Heart right ventricle (tissue), 16 donors: ENCODE results near the gene GALM. TPM values are rescaled to one million over a fixed set of nuclear protein-coding genes. Genes with fewer than 3 reads are reported as not detected.

ENCODE experiments used
- ATAC-seq, 8 donors: fragments of 200-7000 bp; cut with Tn5 transposase; one replicate each; pipeline ENCODE4 v1.9.1; 2020; ENCODE audit warnings: mild to moderate bottlenecking in 8 of 8, moderate library complexity in 8 of 8, moderate number of reproducible peaks in 1 of 8
- DNase-seq, 2 donors: peaks; one replicate each; pipeline ENCODE4 v3.0.0-alpha.2; 2020
- H3K27ac ChIP-seq, 10 donors: fragments of 200-600 bp; sonication (generic) in 2 of 10; one replicate each; pipeline versions ENCODE4 v1.5.0 to v1.8.0; 2020 to 2022; ENCODE audit warnings: mild to moderate bottlenecking in 3 of 10
- H3K27me3 ChIP-seq, 7 donors: fragments of 200-600 bp; one replicate each; pipeline ENCODE4 v1.8.0; 2021 to 2022; ENCODE audit warnings: mild to moderate bottlenecking in 2 of 7
- H3K36me3 ChIP-seq, 9 donors: fragments of 200-600 bp; sonication (generic) in 1 of 9; one replicate each; pipeline versions ENCODE4 v1.5.0 to v1.8.0; 2020 to 2022; ENCODE audit warnings: mild to moderate bottlenecking in 2 of 9
- H3K4me1 ChIP-seq, 9 donors: fragments of 200-600 bp; sonication (generic) in 1 of 9; one replicate each; pipeline versions ENCODE4 v1.5.0 to v1.8.0; 2020 to 2022; ENCODE audit warnings: mild to moderate bottlenecking in 4 of 9
- H3K4me3 ChIP-seq, 10 donors: fragments of 200-600 bp; sonication (generic) in 2 of 10; one replicate each; pipeline versions ENCODE4 v1.5.0 to v1.8.0; 2020 to 2022; ENCODE audit warnings: mild to moderate bottlenecking in 7 of 10, moderate library complexity in 2 of 10
- H3K9me3 ChIP-seq, 11 donors: fragments of 200-600 bp in 10 of 11; sonication (generic) in 2 of 11; one replicate each; pipeline versions ENCODE4 v1.5.0 to v1.8.0; 2013 to 2022; ENCODE audit warnings: mild to moderate bottlenecking in 2 of 11, control low read depth in 1 of 11, moderate library complexity in 1 of 11
- WGBS, 2 donors: extraction: QIAGEN DNeasy Blood & Tissue Kit; methylation state at CpG; one replicate each; pipeline ENCODE4 v1.1.7; 2013; ENCODE audit warnings: inconsistent platforms in 1 of 2; 5-methylcytosine and 5-hydroxymethylcytosine counted together
- intact Hi-C, 10 donors: fragments of 100-400 bp; cut with DNase I; formaldehyde crosslinking; loops; one replicate each; pipeline versions ENCODE4 v1.11.1 to v1.14.2; 2022
- polyA plus RNA-seq, 2 donors: library from polyadenylated mRNA; stranded (reverse); fragments of 200-250 nt; gene quantifications; one replicate each; pipeline ENCODE4 v1.2.3, GENCODE V29; 2013
- total RNA-seq, 10 donors: library from RNA; stranded (reverse); fragmentation: NEBNext Ultra II Directional in 3 of 10; extraction: Animal tissue kit (Norgen Biotek cat#: 25700) in 3 of 10; gene quantifications; one replicate each; pipeline versions ENCODE4 v1.2.1 to v1.2.4, GENCODE V29; 2021 to 2023
- TF ChIP-seq, protein P1 (sequence below), 9 donors: fragments of 200-600 bp; sonication (generic) in 2 of 9; IDR thresholded peaks; one replicate each; pipeline versions ENCODE4 v1.5.0 to v1.8.0; 2021 to 2022; ENCODE audit warnings: antibody characterized with exemption in 9 of 9, mild to moderate bottlenecking in 5 of 9, moderate library complexity in 1 of 9
- donor health status: Arrhythmogenic right ventricular cardiomyopathy.
- donor health status: ischemic (EF 13 %, LVEDD 7.1; RV severe dilation, severe dysfunction).
- donor health status: healthy with polysubstance abuse.
- donor health status: DM: no; HTN: yes; CAD: no.
- donor health status: DM: no; HTN: no; CAD: no.
- donor health status: ischemic (EF 25% LVEDD 6.9; RV normal size, moderate dysfunction).
- donor health status: ischemic (EF 25% LVEDD 5.7; RV mildly dilated, moderate dysfunction).
- donor health status: healthy.
- donor health status: DM: yes; HTN: yes; CAD: no.
- donor health status: Ischemic cardiomyopathy.
- donor health status: ischemic (EF 35%, LVEDD 5.7; RV mildly dilated, moderate dysfunction).
- donor health status: nonischemic (EF 11% LVEDD 7.7; RV severe dilation, severe dysfunction).
- donor health status: DM: yes; HTN: yes; CAD: no.
- donor health status: PGD.
- donor health status: ischemic (EF 29% LVEDD 5.4; RV normal size, mild dysfunction).
- donor health status: nonischemic (EF 23%, LVEDD 6.1; RV moderate dilation, normal function).

GALM gene
- total and polyA plus RNA-seq, 12 donors = 6.5 to 18.6 (median 11.0) TPM

DNA sequence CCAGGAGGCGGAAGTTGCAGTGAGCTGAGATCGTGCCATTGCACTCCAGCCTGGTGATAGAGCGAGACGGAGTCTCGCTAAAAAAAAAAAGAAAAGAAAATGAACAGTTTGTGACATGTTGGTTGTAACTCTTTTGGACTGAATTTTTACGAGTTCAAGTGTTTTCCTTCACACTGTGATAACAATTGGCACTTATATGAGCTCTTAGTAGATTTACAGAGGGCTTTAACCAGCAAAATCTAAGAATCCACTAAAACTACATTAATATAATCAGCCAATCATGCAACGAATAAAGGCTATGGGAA is 110.0 kb downstream of the GALM start:
- no peak for DNase-seq
- Histone ChIP-seq H3K9me3 (no peaks in the 10 kb centered on the region), H3K27me3 (peaks cover 0 to 9% (median 0%) of the 10 kb centered on the region in 7 donors), H3K4me1 (peaks cover 2 to 15% (median 9%) of the 10 kb centered on the region in 9 donors), H3K27ac (no peak overlapping the region), H3K4me3 (no peak overlapping the region), H3K36me3 (peaks cover 0 to 14% (median 4%) of the 10 kb centered on the region in 9 donors)
- intact Hi-C loops = no loop called here
- TF ChIP-seq, protein P1, sequence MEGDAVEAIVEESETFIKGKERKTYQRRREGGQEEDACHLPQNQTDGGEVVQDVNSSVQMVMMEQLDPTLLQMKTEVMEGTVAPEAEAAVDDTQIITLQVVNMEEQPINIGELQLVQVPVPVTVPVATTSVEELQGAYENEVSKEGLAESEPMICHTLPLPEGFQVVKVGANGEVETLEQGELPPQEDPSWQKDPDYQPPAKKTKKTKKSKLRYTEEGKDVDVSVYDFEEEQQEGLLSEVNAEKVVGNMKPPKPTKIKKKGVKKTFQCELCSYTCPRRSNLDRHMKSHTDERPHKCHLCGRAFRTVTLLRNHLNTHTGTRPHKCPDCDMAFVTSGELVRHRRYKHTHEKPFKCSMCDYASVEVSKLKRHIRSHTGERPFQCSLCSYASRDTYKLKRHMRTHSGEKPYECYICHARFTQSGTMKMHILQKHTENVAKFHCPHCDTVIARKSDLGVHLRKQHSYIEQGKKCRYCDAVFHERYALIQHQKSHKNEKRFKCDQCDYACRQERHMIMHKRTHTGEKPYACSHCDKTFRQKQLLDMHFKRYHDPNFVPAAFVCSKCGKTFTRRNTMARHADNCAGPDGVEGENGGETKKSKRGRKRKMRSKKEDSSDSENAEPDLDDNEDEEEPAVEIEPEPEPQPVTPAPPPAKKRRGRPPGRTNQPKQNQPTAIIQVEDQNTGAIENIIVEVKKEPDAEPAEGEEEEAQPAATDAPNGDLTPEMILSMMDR (IDR thresholded peaks at IDR 0.05) = no peak
- 76 to 80% methylated on average over 7 of the region's 7 CpGs for WGBS, 2 donors
- no peak for ATAC-seq

DNA sequence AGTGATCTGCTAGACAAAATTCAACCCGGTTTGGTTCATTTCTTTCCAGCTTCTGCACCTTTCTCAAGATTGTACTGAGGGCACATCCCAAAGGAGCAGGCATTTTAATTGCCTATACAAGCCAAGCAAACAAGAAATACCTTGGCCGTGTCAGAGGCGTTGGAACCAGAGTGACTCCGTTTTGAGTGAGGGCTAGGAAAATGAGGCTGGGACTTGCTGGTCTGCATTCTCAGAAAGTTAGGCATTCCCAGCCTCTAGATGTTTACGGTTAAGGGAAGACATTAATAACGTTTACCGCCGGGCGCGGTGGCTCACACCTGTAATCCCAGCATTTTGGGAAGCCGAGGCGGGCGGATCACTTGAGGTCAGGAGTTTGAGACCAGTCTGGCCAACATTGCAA is 110.6 kb downstream of the GALM start:
- no peak overlapping the region for H3K27ac ChIP-seq
- peaks cover 0 to 20% (median 6%) of the 10 kb centered on the region in 9 donors for H3K36me3 ChIP-seq
- H3K27me3 ChIP-seq = peaks cover 0 to 9% (median 0%) of the 10 kb centered on the region in 7 donors
- TF ChIP-seq, protein P1 (IDR thresholded peaks at IDR 0.05) = no peak
- ATAC-seq (no peak), DNase-seq (no peak)
- no peaks in the 10 kb centered on the region for H3K9me3 ChIP-seq
- intact Hi-C loops = no loop called here
- H3K4me3 ChIP-seq = no peak overlapping the region
- WGBS, 2 donors = 90% methylated on average over 13 of the region's 13 CpGs
- H3K4me1 ChIP-seq = peaks cover 2 to 15% (median 9%) of the 10 kb centered on the region in 9 donors

GRCh38 chr2:38778687-38779082 is 112.8 kb downstream of the GALM start:
- TF ChIP-seq, protein P1 (IDR thresholded peaks at IDR 0.05) = no peak
- WGBS, 2 donors = 16% methylated on average over 8 of the region's 8 CpGs
- DNase-seq (no peak), ATAC-seq (no peak)
- Histone ChIP-seq H3K27me3 (peaks cover 0 to 9% (median 0%) of the 10 kb centered on the region in 7 donors), H3K4me3 (peak overlapping the region; percentile 45 to 84 (median 64)), H3K9me3 (no peaks in the 10 kb centered on the region), H3K36me3 (peaks cover 0 to 29% (median 12%) of the 10 kb centered on the region in 9 donors), H3K4me1 (peaks cover 2 to 15% (median 9%) of the 10 kb centered on the region in 9 donors), H3K27ac (peak overlapping the region in 8 of 10 donors; percentile 13 to 79 (median 68))
- intact Hi-C loops = no loop called here

DNA sequence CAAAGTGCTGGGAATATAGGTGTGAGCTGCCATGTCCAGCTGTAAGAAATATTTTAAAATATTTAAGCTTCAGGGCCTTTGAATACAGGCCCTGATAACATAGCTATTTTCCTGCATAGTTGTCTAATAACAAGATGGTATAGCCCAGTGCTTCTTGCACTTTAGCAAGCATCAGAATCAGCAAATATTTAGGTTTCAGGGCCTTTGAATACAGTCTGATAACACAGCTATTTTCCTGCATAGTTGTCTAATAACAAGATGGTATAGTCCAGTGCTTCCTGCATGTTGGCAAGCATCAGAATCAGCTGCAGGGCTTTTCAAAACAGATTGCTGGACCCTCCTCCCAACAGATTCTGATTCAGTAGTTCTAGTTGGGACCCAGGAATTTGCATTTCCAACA is 117.7 kb downstream of the GALM start:
- TF ChIP-seq, protein P1 (IDR thresholded peaks at IDR 0.05) = no peak
- H3K36me3 ChIP-seq = peaks cover 0 to 31% (median 12%) of the 10 kb centered on the region in 9 donors
- intact Hi-C loops = no loop called here
- no peak for ATAC-seq
- DNase-seq = no peak
- no peaks in the 10 kb centered on the region for H3K27me3 ChIP-seq
- H3K27ac ChIP-seq = no peak overlapping the region
- peaks cover 0 to 8% (median 6%) of the 10 kb centered on the region in 9 donors for H3K4me1 ChIP-seq
- H3K9me3 ChIP-seq = no peaks in the 10 kb centered on the region
- no peak overlapping the region for H3K4me3 ChIP-seq

Other genes starting within 250 kb of the GALM start
- gene HNRNPLL, start 63.2 kb upstream of the GALM start, total RNA-seq = 10 to 100 TPM; 22.4 to 32.7 (median 25.9) TPM
- 10 to 100 TPM in 1 of 2 donors, 1 to 10 TPM in 1; 8.9 to 13.6 TPM for gene HNRNPLL, start 63.2 kb upstream of the GALM start, polyA plus RNA-seq
- 10 to 100 TPM; 33.2 to 76.8 (median 47.2) TPM for gene SRSF7, start 85.2 kb downstream of the GALM start, total RNA-seq
- gene SRSF7, start 85.2 kb downstream of the GALM start, polyA plus RNA-seq = 10 to 100 TPM; 74.7 to 98.8 TPM
- gene GEMIN6, start 112.1 kb downstream of the GALM start, total RNA-seq = 1 to 10 TPM; 6.1 to 9.7 (median 6.9) TPM
- gene GEMIN6, start 112.1 kb downstream of the GALM start, polyA plus RNA-seq = 10 to 100 TPM in 1 of 2 donors, 1 to 10 TPM in 1; 7.9 to 10.5 TPM
- 10 to 100 TPM in 4 of 10 donors, 1 to 10 TPM in 6; 8.0 to 12.4 (median 9.8) TPM for gene DHX57, start 209.8 kb downstream of the GALM start, total RNA-seq
- 1 to 10 TPM; 6.0 to 6.7 TPM for gene DHX57, start 209.8 kb downstream of the GALM start, polyA plus RNA-seq
- gene MORN2, start 209.9 kb downstream of the GALM start, total RNA-seq = 10 to 100 TPM; 11.5 to 25.8 (median 19.2) TPM
- 10 to 100 TPM; 25.6 to 31.3 TPM for gene MORN2, start 209.9 kb downstream of the GALM start, polyA plus RNA-seq
- under 1 TPM; 0.06 to 0.99 (median 0.48) TPM for gene ARHGEF33, start 223.8 kb downstream of the GALM start, total RNA-seq
- under 1 TPM; 0.09 to 0.15 TPM for gene ARHGEF33, start 223.8 kb downstream of the GALM start, polyA plus RNA-seq